ENCODE measurements around the gene ATP9B. TPM values are rescaled to one million over a fixed set of nuclear protein-coding genes. Genes with fewer than 3 reads are reported as not detected.

Gene ATP9B
- total and polyA plus RNA-seq, 2 experiments from 2014 or later: 8.5 to 12.8 TPM

DNA sequence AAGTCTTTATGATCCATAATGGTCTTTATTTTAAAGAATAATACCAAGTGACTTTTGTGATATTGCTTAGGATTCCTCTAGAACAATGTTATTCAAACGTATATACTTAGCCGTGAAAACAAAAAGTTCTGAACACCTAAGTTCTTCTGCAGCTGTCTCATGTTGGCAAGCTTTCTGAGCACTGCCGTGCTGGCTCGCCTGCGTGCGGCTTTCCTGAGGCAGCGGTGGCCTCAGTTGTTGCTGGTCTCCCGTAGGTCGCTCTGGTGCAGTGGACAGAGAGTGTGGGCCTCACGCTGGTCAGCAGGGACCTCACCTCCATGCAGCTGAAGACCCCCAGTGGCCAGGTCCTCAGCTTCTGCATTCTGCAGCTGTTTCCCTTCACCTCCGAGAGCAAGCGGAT is 259.7 kb downstream of the ATP9B start:
- no peaks in the 10 kb centered on the region for H4K20me1 ChIP-seq (ENCODE audit: insufficient read depth)
- no peak overlapping the region for H3K4me2 ChIP-seq (ENCODE audit: unreplicated experiment)
- no peak for TF ChIP-seq EZH2 (IDR thresholded peaks at IDR 0.05; ENCODE audit: insufficient read depth, poor library complexity, severe bottlenecking)
- TF ChIP-seq EZH2phosphoT487 (IDR thresholded peaks at IDR 0.05; ENCODE audit: insufficient read depth, low read depth): no peak
- WGBS, 2 experiments (ENCODE audit: low coverage in 1 of 2, low lambda C conversion rate in 2 of 2, missing lambda C conversion rate in 2 of 2): 97 to 99% methylated on average over 12 of the region's 12 CpGs
- H3K9me2 ChIP-seq (ENCODE audit: insufficient read depth): no peaks in the 10 kb centered on the region
- no peak overlapping the region for H3K27ac ChIP-seq
- no peaks in the 10 kb centered on the region for H3K79me2 ChIP-seq (ENCODE audit: insufficient read depth)
- no peak for DNase-seq
- H3K9ac ChIP-seq: no peak overlapping the region
- no peaks in the 10 kb centered on the region for H3F3A ChIP-seq (ENCODE audit: insufficient read depth)
- in situ Hi-C loops (cut with MboI): no loop called here
- H3K4me3 ChIP-seq: no peak overlapping the region
- H3K9me3 ChIP-seq (ENCODE audit: low read depth): no peaks in the 10 kb centered on the region
- no peaks in the 10 kb centered on the region for H3K4me1 ChIP-seq (ENCODE audit: insufficient read depth)
- no peaks in the 10 kb centered on the region for H3K36me3 ChIP-seq (ENCODE audit: low read depth)
- no peaks in the 10 kb centered on the region for H3K27me3 ChIP-seq (replicated peaks; ENCODE audit: insufficient read depth)
- H2AFZ ChIP-seq: no peak overlapping the region

DNA sequence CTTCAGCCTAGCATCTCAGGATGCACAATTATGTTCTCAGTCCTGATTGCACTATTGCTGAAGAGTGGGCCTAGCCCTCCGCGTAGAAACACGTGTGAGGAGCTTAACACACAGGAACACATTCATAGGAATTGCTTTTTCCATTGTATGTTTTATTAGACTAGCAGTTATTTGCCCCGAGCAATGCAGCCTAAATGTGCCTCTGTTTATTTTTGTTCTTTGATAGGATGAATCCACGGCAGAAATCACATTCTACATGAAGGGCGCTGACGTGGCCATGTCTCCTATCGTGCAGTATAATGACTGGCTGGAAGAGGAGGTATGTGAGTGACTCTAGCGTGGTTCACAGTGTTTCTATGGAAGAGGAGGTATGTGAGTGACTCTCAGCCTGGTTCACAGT is 260.6 kb downstream of the ATP9B start:
- no peaks in the 10 kb centered on the region for H4K20me1 ChIP-seq (ENCODE audit: insufficient read depth)
- no peak overlapping the region for H3K4me3 ChIP-seq
- TF ChIP-seq EZH2 (IDR thresholded peaks at IDR 0.05; ENCODE audit: insufficient read depth, poor library complexity, severe bottlenecking) (no peak), EZH2phosphoT487 (IDR thresholded peaks at IDR 0.05; ENCODE audit: insufficient read depth, low read depth) (no peak)
- H3K27me3 ChIP-seq (replicated peaks; ENCODE audit: insufficient read depth): no peaks in the 10 kb centered on the region
- no peaks in the 10 kb centered on the region for H3K79me2 ChIP-seq (ENCODE audit: insufficient read depth)
- no peaks in the 10 kb centered on the region for H3K9me3 ChIP-seq (ENCODE audit: low read depth)
- in situ Hi-C loops (cut with MboI): no loop called here
- no peak overlapping the region for H3K4me2 ChIP-seq (ENCODE audit: unreplicated experiment)
- no peaks in the 10 kb centered on the region for H3K4me1 ChIP-seq (ENCODE audit: insufficient read depth)
- WGBS, 2 experiments (ENCODE audit: low coverage in 1 of 2, low lambda C conversion rate in 2 of 2, missing lambda C conversion rate in 2 of 2): 95 to 97% methylated on average over 9 of the region's 9 CpGs
- no peaks in the 10 kb centered on the region for H3K36me3 ChIP-seq (ENCODE audit: low read depth)
- no peak overlapping the region for H3K9ac ChIP-seq
- H3K27ac ChIP-seq: no peak overlapping the region
- H3F3A ChIP-seq (ENCODE audit: insufficient read depth): no peaks in the 10 kb centered on the region
- no peak for DNase-seq
- no peak overlapping the region for H2AFZ ChIP-seq
- H3K9me2 ChIP-seq (ENCODE audit: insufficient read depth): no peaks in the 10 kb centered on the region

DNA sequence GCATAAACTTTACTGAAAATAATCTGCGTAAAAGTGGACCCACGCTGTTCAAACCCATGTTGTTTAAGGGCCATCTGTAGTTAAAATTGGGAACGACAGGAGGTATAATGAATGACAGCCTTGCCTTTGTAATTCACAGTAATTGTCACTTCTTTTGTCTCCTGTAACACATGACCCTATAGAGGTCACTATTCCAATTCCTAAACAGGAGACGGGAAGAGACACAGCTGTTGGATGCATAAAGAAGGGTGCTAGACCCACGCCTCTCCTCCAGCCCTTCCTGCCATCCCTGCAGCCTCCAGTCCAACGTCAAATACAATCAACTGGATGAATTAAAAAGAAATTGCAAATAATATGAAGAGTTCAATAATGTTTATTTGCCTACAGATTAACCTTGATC is 263.5 kb downstream of the ATP9B start:
- H2AFZ ChIP-seq: no peak overlapping the region
- no peaks in the 10 kb centered on the region for H3K27me3 ChIP-seq (replicated peaks; ENCODE audit: insufficient read depth)
- in situ Hi-C loops (cut with MboI): no loop called here
- no peaks in the 10 kb centered on the region for H3K9me3 ChIP-seq (ENCODE audit: low read depth)
- no peaks in the 10 kb centered on the region for H3F3A ChIP-seq (ENCODE audit: insufficient read depth)
- H3K36me3 ChIP-seq (ENCODE audit: low read depth): no peaks in the 10 kb centered on the region
- DNase-seq: no peak
- WGBS, 2 experiments (ENCODE audit: low coverage in 1 of 2, low lambda C conversion rate in 2 of 2, missing lambda C conversion rate in 2 of 2): 95 to 98% methylated on average over 6 of the region's 6 CpGs
- no peak overlapping the region for H3K27ac ChIP-seq
- no peaks in the 10 kb centered on the region for H3K9me2 ChIP-seq (ENCODE audit: insufficient read depth)
- H3K9ac ChIP-seq: no peak overlapping the region
- H3K79me2 ChIP-seq (ENCODE audit: insufficient read depth): no peaks in the 10 kb centered on the region
- TF ChIP-seq EZH2 (IDR thresholded peaks at IDR 0.05; ENCODE audit: insufficient read depth, poor library complexity, severe bottlenecking): no peak
- TF ChIP-seq EZH2phosphoT487 (IDR thresholded peaks at IDR 0.05; ENCODE audit: insufficient read depth, low read depth): no peak
- no peak overlapping the region for H3K4me2 ChIP-seq (ENCODE audit: unreplicated experiment)
- no peak overlapping the region for H3K4me3 ChIP-seq
- no peaks in the 10 kb centered on the region for H3K4me1 ChIP-seq (ENCODE audit: insufficient read depth)
- no peaks in the 10 kb centered on the region for H4K20me1 ChIP-seq (ENCODE audit: insufficient read depth)

DNA sequence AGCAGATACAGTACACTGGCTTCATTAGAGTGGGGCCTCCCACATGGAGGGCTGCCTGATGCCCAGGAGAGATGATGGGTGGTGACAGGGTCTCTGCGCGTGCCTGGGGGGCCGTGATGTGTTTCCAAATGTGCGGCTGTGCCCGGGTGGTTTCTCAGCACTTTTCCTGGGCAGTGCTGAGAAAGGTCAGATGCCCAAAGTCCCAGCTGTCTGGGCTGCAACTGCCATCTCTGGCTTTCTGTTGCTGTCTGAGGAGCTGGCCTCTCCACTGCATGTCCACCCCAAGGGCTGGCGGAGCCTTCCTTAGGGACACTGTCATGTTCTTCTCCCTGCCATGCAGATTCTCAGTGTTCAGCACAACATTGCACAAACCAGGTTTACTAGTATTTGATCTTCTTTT is 263.9 kb downstream of the ATP9B start:
- Histone ChIP-seq H3F3A (ENCODE audit: insufficient read depth) (no peaks in the 10 kb centered on the region), H4K20me1 (ENCODE audit: insufficient read depth) (no peaks in the 10 kb centered on the region), H2AFZ (no peak overlapping the region), H3K27ac (no peak overlapping the region), H3K9me3 (ENCODE audit: low read depth) (no peaks in the 10 kb centered on the region), H3K4me3 (no peak overlapping the region), H3K9me2 (ENCODE audit: insufficient read depth) (no peaks in the 10 kb centered on the region), H3K36me3 (ENCODE audit: low read depth) (no peaks in the 10 kb centered on the region), H3K27me3 (replicated peaks; ENCODE audit: insufficient read depth) (no peaks in the 10 kb centered on the region), H3K4me1 (ENCODE audit: insufficient read depth) (no peaks in the 10 kb centered on the region), H3K4me2 (ENCODE audit: unreplicated experiment) (no peak overlapping the region), H3K79me2 (ENCODE audit: insufficient read depth) (no peaks in the 10 kb centered on the region), H3K9ac (no peak overlapping the region)
- in situ Hi-C loops (cut with MboI): no loop called here
- no peak for DNase-seq
- WGBS, 2 experiments (ENCODE audit: low coverage in 1 of 2, low lambda C conversion rate in 2 of 2, missing lambda C conversion rate in 2 of 2): 93 to 97% methylated on average over 6 of the region's 6 CpGs
- TF ChIP-seq EZH2phosphoT487 (IDR thresholded peaks at IDR 0.05; ENCODE audit: insufficient read depth, low read depth) (no peak), EZH2 (IDR thresholded peaks at IDR 0.05; ENCODE audit: insufficient read depth, poor library complexity, severe bottlenecking) (no peak)

Measured in GM23248 (cell line).